WERI-Rb-1 (cell line): ENCODE results near the gene ESR2.

Source experiments
- DNase-seq: peaks from one replicate; pipeline ENCODE4 v3.0.0-alpha.2; 2020
- H3K27ac ChIP-seq: fragments of 250-450 bp; sonication (Bioruptor Pico); 2 replicates; pipeline ENCODE4 v1.5.1; 2020; ENCODE audit warnings: mild to moderate bottlenecking, moderate library complexity
- H3K27me3 ChIP-seq: fragments of 250-450 bp; sonication (Bioruptor Pico); 2 replicates; pipeline ENCODE4 v1.5.1; 2021; ENCODE audit warnings: mild to moderate bottlenecking, low read depth, moderate library complexity; ENCODE audit not compliant: insufficient read depth, severe bottlenecking
- H3K36me3 ChIP-seq: fragments of 250-450 bp; sonication (Bioruptor Pico); 2 replicates; pipeline ENCODE4 v1.5.1; 2020; ENCODE audit warnings: mild to moderate bottlenecking, moderate library complexity
- H3K4me3 ChIP-seq: 2 replicates; pipeline ENCODE4 v1.5.1; 2011; ENCODE audit warnings: low read depth, mild to moderate bottlenecking, control low read depth, low read length
- H3K9me3 ChIP-seq: fragments of 250-450 bp; sonication (Bioruptor Pico); 2 replicates; pipeline ENCODE4 v1.5.1; 2021; ENCODE audit warnings: mild to moderate bottlenecking, moderate library complexity; ENCODE audit not compliant: severe bottlenecking
- CTCF ChIP-seq: IDR thresholded peaks from 2 replicates; pipeline ENCODE4 v1.5.1; 2011; ENCODE audit warnings: low read depth, mild to moderate bottlenecking, control low read depth, inconsistent platforms, low read length

The ESR2 gene

GRCh38 chr14:64035143-64035542 lies 259.0 kb downstream of the ESR2 start:
- no peak for TF ChIP-seq CTCF
- H3K4me3 ChIP-seq: no peak overlapping the region
- peaks cover 47% of the 10 kb centered on the region for H3K36me3 ChIP-seq
- H3K9me3 ChIP-seq: no peaks in the 10 kb centered on the region
- DNase-seq: no peak
- no peaks in the 10 kb centered on the region for H3K27me3 ChIP-seq
- no peak overlapping the region for H3K27ac ChIP-seq
